ENCODE data around the gene TBC1D3G.
"Not testable (repeated sequence)": the region's sequence is repeated elsewhere in the genome, so short reads cannot be mapped to it uniquely, and the experiment has no call there.

DNA sequence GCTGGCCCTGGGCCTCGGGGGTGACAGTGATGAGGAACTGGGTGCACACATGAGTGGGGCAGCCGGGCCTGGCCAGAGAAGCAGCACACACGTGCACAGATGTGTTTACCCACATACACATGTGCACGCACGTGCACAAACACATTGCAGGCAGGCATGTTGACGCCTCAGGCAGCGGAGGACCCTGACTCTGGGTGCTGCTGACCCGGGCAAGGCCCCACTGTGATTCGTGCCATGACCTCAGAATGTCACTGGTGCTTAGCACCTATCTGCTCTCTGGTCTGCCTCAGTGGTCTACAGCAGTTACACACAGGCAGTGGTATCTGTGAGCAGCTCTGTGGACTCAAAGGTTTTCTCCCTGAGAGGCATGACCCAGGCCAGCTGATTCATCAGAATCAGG is at the start of gene TBC1D3G:
- TF ChIP-seq, protein P1, sequence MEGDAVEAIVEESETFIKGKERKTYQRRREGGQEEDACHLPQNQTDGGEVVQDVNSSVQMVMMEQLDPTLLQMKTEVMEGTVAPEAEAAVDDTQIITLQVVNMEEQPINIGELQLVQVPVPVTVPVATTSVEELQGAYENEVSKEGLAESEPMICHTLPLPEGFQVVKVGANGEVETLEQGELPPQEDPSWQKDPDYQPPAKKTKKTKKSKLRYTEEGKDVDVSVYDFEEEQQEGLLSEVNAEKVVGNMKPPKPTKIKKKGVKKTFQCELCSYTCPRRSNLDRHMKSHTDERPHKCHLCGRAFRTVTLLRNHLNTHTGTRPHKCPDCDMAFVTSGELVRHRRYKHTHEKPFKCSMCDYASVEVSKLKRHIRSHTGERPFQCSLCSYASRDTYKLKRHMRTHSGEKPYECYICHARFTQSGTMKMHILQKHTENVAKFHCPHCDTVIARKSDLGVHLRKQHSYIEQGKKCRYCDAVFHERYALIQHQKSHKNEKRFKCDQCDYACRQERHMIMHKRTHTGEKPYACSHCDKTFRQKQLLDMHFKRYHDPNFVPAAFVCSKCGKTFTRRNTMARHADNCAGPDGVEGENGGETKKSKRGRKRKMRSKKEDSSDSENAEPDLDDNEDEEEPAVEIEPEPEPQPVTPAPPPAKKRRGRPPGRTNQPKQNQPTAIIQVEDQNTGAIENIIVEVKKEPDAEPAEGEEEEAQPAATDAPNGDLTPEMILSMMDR (IDR thresholded peaks at IDR 0.05), result not testable (repeated sequence)
- TF ChIP-seq POLR2A, POLR2AphosphoS5 (IDR thresholded peaks at IDR 0.05): not testable (repeated sequence)

Data from sigmoid colon (tissue), 4 donors.